H1 (cell line): ENCODE results near the gene CPSF7.

Experiments used
- POLR2A ChIP-seq, 2 experiments: IDR thresholded peaks; 1 replicate in 1 of 2; 2 replicates in 1 of 2; pipeline ENCODE4 v1.6.1; 2011; ENCODE audit warnings: low read depth in 2 of 2, low read length in 2 of 2, mild to moderate bottlenecking in 2 of 2; ENCODE audit errors: control extremely low read depth in 1 of 2
- TAF1 ChIP-seq: IDR thresholded peaks from 2 replicates; pipeline ENCODE4 v1.6.1; 2011; ENCODE audit warnings: mild to moderate bottlenecking, low read depth, low read length
- TF ChIP-seq, protein P1 (sequence below), 3 experiments: IDR thresholded peaks; 1 replicate in 2 of 3; 2 replicates in 1 of 3; pipeline versions ENCODE4 v1.5.1 to v1.6.1; 2011; ENCODE audit warnings: low read length in 3 of 3, mild to moderate bottlenecking in 3 of 3, inconsistent platforms in 2 of 3, low read depth in 1 of 3, moderate library complexity in 1 of 3; ENCODE audit not compliant: insufficient read depth in 1 of 3; ENCODE audit errors: control extremely low read depth in 1 of 3

DNA sequence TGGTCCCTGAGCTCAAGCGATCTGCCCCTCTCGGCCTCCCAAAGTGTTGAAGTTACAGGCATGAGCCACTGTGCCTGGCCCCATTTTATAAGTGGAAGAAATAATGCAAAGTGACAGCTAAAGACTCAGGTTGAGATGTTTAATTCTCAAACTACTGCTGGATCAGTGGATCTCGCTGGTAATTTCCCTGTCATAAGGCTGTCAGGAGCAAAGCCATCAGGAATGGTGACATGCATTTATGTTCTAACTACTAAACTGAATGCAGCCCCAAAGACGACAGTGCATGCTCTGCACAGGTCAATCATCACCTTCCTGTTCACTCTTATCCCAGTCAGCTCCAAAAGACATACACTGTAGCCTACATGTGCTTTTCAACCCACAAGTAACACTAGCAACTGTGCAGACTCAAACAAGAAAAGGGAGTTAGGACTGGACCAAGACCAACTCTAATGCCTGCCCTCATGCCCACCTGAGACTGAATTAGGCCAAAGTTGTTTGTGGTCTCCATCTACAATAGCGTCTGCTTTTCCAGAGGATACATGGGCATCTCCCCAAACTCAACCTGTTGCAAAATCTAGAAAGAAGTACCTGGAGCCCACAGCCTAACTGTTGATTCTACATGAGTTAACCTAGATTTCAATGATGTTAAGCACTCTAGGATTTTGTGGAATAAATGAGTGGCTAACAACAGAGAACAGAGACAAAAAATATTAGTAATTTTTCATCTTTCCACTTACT is 22.6 kb downstream of the CPSF7 start:
- no peak; a peak in 1 of 3 replicates for TF ChIP-seq POLR2A (IDR thresholded peaks at IDR 0.05; ENCODE audit: control extremely low read depth in 1 of 2, low read depth in 2 of 2, low read length in 2 of 2)
- TF ChIP-seq, protein P1, sequence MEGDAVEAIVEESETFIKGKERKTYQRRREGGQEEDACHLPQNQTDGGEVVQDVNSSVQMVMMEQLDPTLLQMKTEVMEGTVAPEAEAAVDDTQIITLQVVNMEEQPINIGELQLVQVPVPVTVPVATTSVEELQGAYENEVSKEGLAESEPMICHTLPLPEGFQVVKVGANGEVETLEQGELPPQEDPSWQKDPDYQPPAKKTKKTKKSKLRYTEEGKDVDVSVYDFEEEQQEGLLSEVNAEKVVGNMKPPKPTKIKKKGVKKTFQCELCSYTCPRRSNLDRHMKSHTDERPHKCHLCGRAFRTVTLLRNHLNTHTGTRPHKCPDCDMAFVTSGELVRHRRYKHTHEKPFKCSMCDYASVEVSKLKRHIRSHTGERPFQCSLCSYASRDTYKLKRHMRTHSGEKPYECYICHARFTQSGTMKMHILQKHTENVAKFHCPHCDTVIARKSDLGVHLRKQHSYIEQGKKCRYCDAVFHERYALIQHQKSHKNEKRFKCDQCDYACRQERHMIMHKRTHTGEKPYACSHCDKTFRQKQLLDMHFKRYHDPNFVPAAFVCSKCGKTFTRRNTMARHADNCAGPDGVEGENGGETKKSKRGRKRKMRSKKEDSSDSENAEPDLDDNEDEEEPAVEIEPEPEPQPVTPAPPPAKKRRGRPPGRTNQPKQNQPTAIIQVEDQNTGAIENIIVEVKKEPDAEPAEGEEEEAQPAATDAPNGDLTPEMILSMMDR (IDR thresholded peaks at IDR 0.05; ENCODE audit: control extremely low read depth in 1 of 3, insufficient read depth in 1 of 3, low read depth in 1 of 3, low read length in 3 of 3), result no peak
- TF ChIP-seq TAF1, result no peak
